ENCODE measurements around the gene FBXW5. TPM values are rescaled to one million over a fixed set of nuclear protein-coding genes. Genes with fewer than 3 reads are reported as not detected.

FBXW5 gene
- total RNA-seq, 1 donor from 2014 or later, result 91.2 TPM

- intact Hi-C loops (cut with DNase I), result no loop called here
- DNase-seq, result no peak
- Histone ChIP-seq H3K4me1 (peaks cover 10% of the 10 kb centered on the region), H3K4me3 (no peak overlapping the region), H3K27me3 (no peaks in the 10 kb centered on the region), H3K27ac (no peak overlapping the region), H3K9me3 (no peaks in the 10 kb centered on the region), H3K36me3 (no peaks in the 10 kb centered on the region)
- no peak for ATAC-seq
- TF ChIP-seq, protein P1, sequence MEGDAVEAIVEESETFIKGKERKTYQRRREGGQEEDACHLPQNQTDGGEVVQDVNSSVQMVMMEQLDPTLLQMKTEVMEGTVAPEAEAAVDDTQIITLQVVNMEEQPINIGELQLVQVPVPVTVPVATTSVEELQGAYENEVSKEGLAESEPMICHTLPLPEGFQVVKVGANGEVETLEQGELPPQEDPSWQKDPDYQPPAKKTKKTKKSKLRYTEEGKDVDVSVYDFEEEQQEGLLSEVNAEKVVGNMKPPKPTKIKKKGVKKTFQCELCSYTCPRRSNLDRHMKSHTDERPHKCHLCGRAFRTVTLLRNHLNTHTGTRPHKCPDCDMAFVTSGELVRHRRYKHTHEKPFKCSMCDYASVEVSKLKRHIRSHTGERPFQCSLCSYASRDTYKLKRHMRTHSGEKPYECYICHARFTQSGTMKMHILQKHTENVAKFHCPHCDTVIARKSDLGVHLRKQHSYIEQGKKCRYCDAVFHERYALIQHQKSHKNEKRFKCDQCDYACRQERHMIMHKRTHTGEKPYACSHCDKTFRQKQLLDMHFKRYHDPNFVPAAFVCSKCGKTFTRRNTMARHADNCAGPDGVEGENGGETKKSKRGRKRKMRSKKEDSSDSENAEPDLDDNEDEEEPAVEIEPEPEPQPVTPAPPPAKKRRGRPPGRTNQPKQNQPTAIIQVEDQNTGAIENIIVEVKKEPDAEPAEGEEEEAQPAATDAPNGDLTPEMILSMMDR (IDR thresholded peaks at IDR 0.05), result no peak
Measured at GRCh38 chr9:136970361-136970760, 25.8 kb upstream of the FBXW5 start.

- Histone ChIP-seq H3K27ac (no peak overlapping the region), H3K9me3 (no peaks in the 10 kb centered on the region), H3K4me1 (peaks cover 6% of the 10 kb centered on the region), H3K36me3 (no peaks in the 10 kb centered on the region), H3K4me3 (no peak overlapping the region), H3K27me3 (no peaks in the 10 kb centered on the region)
- TF ChIP-seq, protein P1 (IDR thresholded peaks at IDR 0.05), result no peak
- intact Hi-C loops (cut with DNase I), result no loop called here
- DNase-seq (no peak), ATAC-seq (no peak)
Measured at GRCh38 chr9:136969774-136970173, 25.2 kb upstream of the FBXW5 start.

GRCh38 chr9:136969150-136969549 is 24.6 kb upstream of the FBXW5 start:
- intact Hi-C loops (cut with DNase I), result no loop called here
- peaks cover 12% of the 10 kb centered on the region for H3K4me1 ChIP-seq
- H3K4me3 ChIP-seq, result no peak overlapping the region
- H3K27ac ChIP-seq, result no peak overlapping the region
- H3K9me3 ChIP-seq, result no peaks in the 10 kb centered on the region
- TF ChIP-seq, protein P1 (IDR thresholded peaks at IDR 0.05), result no peak
- no peaks in the 10 kb centered on the region for H3K36me3 ChIP-seq
- peak; percentile 3 for ATAC-seq
- no peak for DNase-seq
- no peaks in the 10 kb centered on the region for H3K27me3 ChIP-seq

DNA sequence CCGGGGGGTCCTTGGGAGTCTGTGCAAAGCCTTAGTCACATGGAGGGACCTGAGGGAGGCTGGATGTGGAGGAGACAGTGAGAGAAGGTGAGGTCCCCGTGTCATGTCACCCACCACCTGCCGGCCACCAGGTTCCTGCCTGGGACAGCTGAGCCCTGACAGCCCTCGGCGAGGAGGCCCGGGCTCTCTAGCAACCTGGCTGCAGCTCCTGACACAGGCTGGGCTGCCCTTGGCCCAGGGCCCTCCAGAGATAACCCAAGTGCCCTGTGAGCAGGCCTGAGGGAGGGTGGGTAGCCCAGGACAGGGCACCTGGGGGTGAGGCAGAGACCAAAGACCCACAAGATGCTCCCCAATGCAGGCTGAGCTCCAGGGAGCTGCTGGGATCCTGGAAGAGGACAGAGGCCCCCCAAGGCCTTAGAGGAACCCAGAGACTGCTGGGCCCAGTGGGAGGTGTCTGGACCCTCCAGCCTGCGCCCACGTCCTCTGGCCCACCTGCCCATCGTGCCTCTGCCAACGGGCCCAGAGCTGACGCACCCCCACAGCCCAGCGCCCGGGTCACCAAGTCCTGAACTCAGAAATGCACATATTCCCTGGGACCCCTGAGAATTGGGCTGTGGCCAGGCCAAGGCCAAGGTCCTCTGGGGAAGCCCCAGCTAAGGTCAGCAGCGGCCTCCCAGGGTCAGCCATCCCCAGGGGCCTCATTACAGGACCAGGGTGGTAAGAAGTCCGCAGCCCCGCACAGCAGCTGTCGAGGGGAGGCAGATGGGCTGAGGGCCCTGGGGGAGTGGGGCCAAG is 24.0 kb upstream of the FBXW5 start:
- intact Hi-C loops (cut with DNase I), result no loop called here
- Histone ChIP-seq H3K4me3 (no peak overlapping the region), H3K36me3 (no peaks in the 10 kb centered on the region), H3K9me3 (no peaks in the 10 kb centered on the region), H3K4me1 (peaks cover 15% of the 10 kb centered on the region), H3K27me3 (no peaks in the 10 kb centered on the region), H3K27ac (no peak overlapping the region)
- TF ChIP-seq, protein P1 (IDR thresholded peaks at IDR 0.05), result no peak
- DNase-seq (no peak), ATAC-seq (no peak)

DNA sequence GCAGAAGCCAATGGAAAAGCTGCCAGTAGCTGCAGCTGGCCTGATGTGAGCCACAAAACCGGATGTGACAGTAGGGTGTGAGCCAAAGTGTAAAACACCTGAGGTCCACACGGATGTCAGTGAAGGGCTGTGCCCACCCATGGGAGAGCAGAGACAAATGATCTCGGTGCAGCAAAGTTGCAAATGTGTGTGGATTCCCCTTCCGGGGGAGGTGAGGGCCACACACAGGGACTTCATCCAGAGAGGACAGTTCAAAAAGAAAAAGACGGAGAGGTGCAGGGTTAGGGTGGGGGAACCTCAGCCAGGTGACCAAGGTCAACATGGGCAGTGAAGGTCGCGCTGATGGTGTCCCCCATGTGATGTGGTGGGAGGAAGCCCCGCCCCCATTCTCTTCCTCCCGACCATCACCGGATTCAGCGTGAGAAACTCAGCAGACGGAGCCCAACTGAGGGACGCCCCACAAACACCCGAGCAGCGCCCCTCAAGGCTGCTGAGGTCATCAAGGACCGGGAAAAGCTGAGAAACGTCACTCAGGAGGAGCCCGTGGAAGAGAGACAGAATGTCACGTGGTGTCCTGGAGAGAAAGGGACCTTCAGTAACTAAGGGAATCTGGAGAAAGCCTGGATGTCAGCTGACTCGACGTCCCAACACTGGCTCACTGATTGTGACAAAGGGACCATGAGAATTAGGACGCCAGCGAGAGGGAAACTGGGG is 21.4 kb upstream of the FBXW5 start:
- Histone ChIP-seq H3K36me3 (no peaks in the 10 kb centered on the region), H3K9me3 (no peaks in the 10 kb centered on the region), H3K4me3 (no peak overlapping the region), H3K27me3 (no peaks in the 10 kb centered on the region), H3K27ac (no peak overlapping the region), H3K4me1 (peaks cover 15% of the 10 kb centered on the region)
- DNase-seq (no peak), ATAC-seq (no peak)
- TF ChIP-seq, protein P1 (IDR thresholded peaks at IDR 0.05), result no peak
- intact Hi-C loops (cut with DNase I), result no loop called here
